Measurements from ENCODE around the gene CCDC142. TPM values are rescaled to one million over a fixed set of nuclear protein-coding genes. Genes with fewer than 3 reads are reported as not detected.

Gene CCDC142
- total and polyA plus RNA-seq, 9 of the 15 experiments (the other 6 are each of a cell fraction or from before 2014, with no cell fraction given), result 0.55 to 11.7 (median 7.2) TPM

GRCh38 chr2:74440378-74441169 lies 42.2 kb downstream of the CCDC142 start (continued):
- TF ChIP-seq NFYB (IDR thresholded peaks at IDR 0.05; ENCODE audit: extremely low read depth, insufficient read length) (no peak), ZNF764 (CRISPR knock-in tag; IDR thresholded peaks at IDR 0.05; ENCODE audit: low read depth) (no peak), SIRT6 (IDR thresholded peaks at IDR 0.05; ENCODE audit: low read depth, low read length) (no peak), ARNT (IDR thresholded peaks at IDR 0.05) (no peak), ZNF3 (CRISPR knock-in tag; IDR thresholded peaks at IDR 0.05) (no peak), SAFB (IDR thresholded peaks at IDR 0.05; ENCODE audit: borderline replicate concordance, low read depth, low read length) (peak; percentile 90), NFIX (CRISPR knock-in tag; IDR thresholded peaks at IDR 0.05; ENCODE audit: low read depth) (no peak), MXD1 (CRISPR knock-in tag; IDR thresholded peaks at IDR 0.05; ENCODE audit: borderline replicate concordance, poor library complexity, severe bottlenecking) (no peak), CHCHD3 (CRISPR knock-in tag; IDR thresholded peaks at IDR 0.05) (no peak), ZNF124 (CRISPR knock-in tag; IDR thresholded peaks at IDR 0.05) (no peak), CBX2 (IDR thresholded peaks at IDR 0.05; ENCODE audit: insufficient read depth, low read length, poor library complexity, severe bottlenecking) (no peak), ZNF780A (CRISPR knock-in tag; IDR thresholded peaks at IDR 0.05) (no peak), ZFP30 (CRISPR knock-in tag; IDR thresholded peaks at IDR 0.05; ENCODE audit: borderline replicate concordance) (no peak), GATAD2B (IDR thresholded peaks at IDR 0.05; ENCODE audit: borderline replicate concordance) (peak; percentile 93), STAG1 (CRISPR knock-in tag; IDR thresholded peaks at IDR 0.05; ENCODE audit: borderline replicate concordance) (no peak), KAT7 (CRISPR knock-in tag; IDR thresholded peaks at IDR 0.05; ENCODE audit: borderline replicate concordance) (no peak), ZNF165 (CRISPR knock-in tag; IDR thresholded peaks at IDR 0.05; ENCODE audit: borderline replicate concordance) (no peak), NFE2L1 (tag; IDR thresholded peaks at IDR 0.05; ENCODE audit: borderline replicate concordance, low read depth) (no peak), ZNF778 (CRISPR knock-in tag; IDR thresholded peaks at IDR 0.05) (no peak), PRMT5 (CRISPR knock-in tag; IDR thresholded peaks at IDR 0.05) (no peak), ZNF407 (IDR thresholded peaks at IDR 0.05; ENCODE audit: low read depth) (no peak)

Data from K562 (cell line).